Measurements from ENCODE around the gene CCR4.

- TF ChIP-seq CTCF (IDR thresholded peaks at IDR 0.05) (no peak), POLR2A (IDR thresholded peaks at IDR 0.05) (no peak)
These were observed 37.5 kb upstream of the CCR4 start for GRCh38 chr3:32913790-32914446.
